T1000 (cell line): Measurements from ENCODE around the gene TARS3.
"Not testable (repeated sequence)": the region's sequence is repeated elsewhere in the genome, so short reads cannot be mapped to it uniquely, and the experiment has no call there.

ENCODE experiments used
- DNase-seq: peaks from one replicate; lab custom pipeline; 2025; ENCODE audit warnings: mixed read lengths; lab: John Stamatoyannopoulos, UW

Gene TARS3

DNA sequence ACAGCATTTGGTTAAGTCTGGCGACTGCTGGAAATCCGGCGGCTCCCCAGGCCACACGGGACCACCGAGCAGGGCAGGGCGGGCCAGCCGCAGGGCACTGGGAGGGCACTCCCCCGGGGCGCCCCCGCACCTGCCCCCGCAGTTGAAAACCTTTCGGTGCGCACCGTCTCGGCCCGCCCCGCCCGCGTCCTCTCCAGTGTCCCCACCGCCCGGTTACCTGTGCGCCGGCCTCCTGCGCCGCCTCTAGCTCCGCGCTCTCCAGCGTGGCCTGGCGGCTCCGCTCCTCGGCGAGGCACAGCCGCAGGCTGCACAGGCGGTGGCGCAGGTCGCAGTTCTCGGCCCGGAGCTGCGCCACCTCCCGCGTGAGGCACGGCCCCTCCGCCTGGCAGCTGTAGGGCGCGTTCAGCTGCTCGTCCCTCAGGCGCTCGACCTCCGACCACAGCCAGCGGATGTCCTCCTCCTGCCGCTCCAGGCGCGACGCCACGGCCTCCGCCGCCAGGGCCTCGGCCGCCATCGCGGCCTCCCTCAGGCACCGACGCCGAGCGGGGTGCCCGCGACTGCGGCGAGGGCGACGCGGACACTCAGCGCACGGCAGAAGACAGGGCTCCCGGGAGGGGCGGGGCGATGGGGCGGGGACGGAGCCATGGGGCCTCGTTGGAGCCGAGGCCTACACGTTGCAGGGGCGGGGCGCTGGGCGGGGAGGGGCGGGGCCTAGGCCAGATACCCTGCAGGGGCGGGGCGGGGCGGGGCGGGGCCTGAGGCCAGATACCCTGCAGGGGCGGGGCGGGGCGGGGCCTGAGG lies at the start of gene TARS3:
Gene TARS3, minus strand, starts transcription at position 600 of the 801 bp plus-strand sequence. Its CDS starts 86 bp downstream, at position 514.
- DNase-seq, result peak; percentile 85

DNA sequence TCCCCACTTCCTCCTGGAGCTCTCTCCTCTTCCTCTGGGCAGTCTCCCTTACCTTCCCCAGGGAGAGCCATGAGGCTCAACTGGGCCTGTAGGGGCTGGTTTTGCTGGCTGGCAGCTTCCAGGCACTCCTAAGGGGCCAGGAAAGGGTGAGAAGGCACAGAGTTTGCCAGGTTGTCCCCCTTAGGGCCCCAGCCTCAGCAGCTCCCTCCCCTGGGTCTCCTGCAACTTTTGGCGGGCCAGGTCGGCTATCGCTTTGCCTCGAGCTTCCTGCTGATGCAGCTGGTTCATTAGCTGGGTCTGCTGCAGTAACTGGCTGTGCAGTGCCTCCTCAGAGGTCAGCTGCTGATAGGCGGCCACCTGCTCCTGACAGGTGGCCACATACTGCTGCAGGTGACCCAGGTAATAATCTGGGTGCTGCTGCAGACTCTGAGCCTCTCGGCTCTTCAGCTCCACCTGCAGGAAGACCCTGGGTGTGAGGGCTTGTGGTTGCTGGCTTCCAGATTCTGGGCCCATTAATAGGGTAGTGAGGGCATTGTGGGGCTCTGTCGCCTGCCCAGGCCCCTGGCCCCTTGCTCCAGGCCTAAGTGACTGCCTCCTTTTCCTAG lies 49.3 kb upstream of the TARS3 start:
- no peak for DNase-seq

DNA sequence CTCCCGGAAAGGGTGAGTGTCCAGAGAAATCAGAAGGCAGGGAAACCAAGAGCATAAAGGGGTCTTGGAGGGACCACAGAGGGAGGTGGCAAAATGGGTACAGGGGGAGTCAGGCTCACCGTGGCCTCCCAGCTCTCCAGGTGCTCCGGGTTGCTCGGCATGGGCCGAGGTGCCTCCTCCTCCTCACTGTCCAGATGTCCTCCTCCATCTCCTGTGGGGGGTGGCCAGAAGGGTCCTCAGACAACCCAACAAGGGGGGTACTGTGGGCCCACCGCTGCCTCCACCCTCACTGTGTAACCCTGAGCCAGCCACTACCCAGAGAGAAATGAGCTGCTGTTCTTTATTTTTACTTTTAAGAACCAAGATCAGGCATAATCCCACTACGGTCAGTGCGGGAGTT lies 48.6 kb upstream of the TARS3 start:
- no peak for DNase-seq

DNA sequence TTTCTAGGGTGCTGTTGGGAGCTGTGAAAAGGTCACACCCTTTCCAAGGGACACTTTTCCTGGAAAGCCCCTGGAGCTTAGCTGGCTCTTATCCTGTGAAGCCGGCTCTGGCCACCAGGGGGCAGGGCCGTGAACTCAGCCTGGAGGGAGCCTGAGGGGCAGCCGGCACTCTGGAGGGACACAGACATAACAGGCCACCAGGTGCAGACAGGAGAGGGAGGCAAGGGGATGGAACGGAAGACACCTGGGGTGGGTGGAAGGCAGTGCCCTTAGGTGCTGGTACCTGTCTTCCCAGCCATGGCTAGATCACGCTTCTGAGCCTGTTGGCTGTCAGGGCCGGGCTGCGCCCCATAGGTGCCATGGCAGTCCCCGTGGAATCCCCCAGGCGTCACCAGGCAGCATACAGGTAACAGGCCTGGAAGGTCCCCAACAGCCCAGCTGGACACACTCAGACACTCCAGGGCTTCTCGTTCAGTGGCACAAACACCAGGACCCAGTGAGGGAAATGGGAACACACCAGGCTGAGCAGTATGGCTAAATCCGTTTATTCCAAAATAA lies 42.9 kb upstream of the TARS3 start:
- DNase-seq, result not testable (repeated sequence)

- DNase-seq, result no peak
Observed at GRCh38 chr15:101765772-101766456, 41.6 kb upstream of the TARS3 start.

GRCh38 chr15:101765340-101765671 lies 41.0 kb upstream of the TARS3 start:
- not testable (repeated sequence) for DNase-seq

- not testable (repeated sequence) for DNase-seq
Observed at GRCh38 chr15:101764669-101765339, 40.5 kb upstream of the TARS3 start.

DNA sequence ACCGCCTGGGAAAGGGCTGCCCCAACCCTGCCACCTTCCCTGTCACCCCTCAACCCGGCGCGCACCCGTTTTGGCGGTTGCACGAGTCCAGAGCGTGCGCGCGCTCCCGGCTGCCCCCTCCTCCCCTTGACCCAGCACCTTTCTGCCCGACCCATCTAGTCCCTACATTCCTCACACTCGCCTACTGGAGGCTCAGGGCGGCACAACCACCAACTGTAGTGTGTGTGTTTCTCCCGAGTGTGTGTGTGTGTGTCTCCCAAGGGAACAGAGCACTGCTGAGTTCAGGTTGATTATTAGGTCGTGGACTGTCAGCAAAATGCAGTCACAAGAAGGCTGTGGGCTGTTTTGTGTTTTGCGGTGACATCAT lies 22.4 kb upstream of the TARS3 start:
- DNase-seq, result not testable (repeated sequence)

DNA sequence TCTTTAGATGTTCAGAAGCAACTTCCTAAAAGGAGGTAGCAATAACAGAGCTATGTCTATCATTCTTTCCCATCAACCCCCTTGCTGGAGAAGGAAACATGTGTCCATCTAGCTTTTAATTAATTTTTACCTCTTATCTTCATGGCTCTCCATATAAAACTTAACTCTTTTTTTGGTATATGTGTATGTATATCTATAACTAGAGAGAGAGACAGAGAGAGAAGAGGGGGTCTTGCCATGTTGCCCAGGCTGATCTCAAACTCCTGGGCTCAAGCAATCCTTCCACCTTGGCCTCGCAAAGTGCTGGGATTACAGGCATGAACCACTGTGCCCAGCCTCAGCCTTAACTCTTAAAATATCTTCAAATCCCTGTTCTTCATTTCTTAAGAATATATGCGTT lies 10.6 kb upstream of the TARS3 start:
- not testable (repeated sequence) for DNase-seq

DNA sequence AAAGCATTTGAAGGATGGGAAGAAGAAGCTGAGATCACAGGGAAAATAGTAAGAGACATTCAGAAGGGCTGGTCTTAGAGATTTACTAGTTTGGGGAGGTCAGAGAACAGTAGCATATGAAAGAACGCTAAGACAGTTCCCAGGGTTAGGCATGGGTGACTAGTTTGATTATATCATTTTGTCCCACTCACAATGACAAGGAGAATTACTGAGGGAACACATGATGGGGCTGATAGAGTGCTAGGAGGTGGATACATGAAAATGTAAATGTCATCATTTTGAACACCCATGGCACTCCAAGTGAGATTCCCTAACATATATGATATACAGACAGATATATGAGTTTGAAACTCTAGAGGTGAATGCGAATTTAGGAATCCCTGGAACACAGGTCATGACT lies 9.3 kb upstream of the TARS3 start:
- no peak for DNase-seq

DNA sequence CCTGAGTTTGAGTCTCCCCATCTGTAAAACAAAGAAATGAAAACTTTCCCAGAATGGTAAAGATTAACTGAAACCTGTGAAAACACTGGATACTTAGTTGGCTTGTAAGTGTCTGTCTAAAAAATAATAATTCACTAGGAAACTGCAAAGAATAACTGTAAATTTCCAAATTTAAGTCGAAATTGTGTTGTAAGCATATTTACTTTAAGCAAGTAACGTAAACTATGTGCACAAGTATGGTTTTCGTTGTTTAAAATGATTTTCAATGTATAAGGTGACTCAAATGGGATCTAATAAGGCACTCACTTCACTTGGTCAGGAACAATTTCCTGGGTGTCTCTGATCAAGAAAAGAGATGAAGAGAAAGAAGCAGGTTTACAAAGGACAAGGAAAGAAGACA lies 8.5 kb upstream of the TARS3 start:
- DNase-seq, result no peak

GRCh38 chr15:101731746-101732145 lies 7.5 kb upstream of the TARS3 start:
- DNase-seq, result no peak

DNA sequence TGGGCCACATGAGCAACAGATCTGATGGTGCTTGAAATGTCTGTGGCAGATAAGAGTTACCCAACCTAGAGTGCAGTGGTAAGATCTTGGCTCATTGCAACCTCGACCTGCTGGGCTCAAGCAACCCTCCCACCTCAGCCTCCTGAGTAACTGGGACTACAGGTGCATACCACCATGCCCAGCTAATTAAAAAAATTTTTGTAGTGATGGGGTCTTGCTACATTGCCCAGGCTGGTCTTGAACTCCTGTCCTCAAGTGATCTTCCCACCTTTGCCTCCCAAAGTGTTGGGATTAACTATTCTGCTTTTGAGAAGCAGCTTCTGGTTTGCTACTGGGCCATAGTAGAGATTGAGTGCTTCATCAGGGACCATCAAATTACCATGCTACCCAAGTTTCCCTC lies 2.9 kb upstream of the TARS3 start:
- no peak for DNase-seq

- no peak for DNase-seq
Observed at GRCh38 chr15:101725073-101725472, 800 bp upstream of the TARS3 start.

DNA sequence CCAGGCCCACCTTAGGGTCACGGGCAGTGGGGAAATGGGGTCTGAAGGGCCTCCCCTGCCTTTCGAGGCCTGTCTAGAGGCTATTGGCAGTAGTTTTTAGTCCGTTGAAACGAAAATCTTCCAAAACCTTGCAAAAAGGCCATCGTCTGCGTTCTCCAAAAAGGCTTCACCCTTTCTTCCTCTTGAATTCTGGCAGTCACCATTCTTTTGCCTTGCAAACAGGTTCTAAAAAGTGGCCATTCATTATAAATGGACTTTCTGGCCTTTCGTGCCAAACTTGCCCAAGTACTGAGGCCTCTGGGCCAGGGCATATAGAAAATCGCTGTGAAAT lies 367 bp upstream of the TARS3 start:
- no peak for DNase-seq

DNA sequence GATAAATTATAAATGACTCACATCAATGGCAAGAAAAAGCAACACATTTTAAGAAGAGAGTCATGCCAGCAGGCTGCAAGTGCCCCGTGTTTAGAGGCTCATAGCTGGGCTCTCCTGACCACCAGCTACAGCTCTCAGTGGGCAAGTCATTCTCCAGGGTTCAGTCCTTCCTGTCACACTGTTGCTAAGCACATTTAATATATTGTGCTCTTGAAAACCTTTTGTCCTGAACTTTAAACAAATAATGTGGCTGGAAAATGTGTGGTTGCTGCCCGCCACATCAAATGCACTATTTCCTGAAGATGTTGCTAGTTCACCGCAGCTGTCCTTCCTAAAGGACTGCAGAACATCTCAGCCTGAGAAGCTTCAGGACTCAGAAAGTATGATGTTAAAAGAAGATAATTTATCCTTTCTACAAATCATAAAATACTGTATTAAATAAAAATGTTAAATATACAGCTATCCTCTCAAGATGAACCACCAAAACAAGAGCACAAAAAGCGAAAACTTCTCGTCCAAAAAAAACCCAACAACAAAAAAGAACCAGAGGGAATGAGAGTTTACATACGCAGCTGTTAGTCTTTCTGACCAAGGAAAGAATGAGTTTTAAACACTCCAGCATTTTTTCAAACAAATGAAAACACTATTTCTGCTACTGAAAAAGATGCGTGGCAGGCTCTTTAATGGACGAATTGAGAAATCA lies 951 bp downstream of the TARS3 start:
- DNase-seq, result no peak

GRCh38 chr15:101718896-101719295 lies 5.4 kb downstream of the TARS3 start:
- DNase-seq, result no peak

DNA sequence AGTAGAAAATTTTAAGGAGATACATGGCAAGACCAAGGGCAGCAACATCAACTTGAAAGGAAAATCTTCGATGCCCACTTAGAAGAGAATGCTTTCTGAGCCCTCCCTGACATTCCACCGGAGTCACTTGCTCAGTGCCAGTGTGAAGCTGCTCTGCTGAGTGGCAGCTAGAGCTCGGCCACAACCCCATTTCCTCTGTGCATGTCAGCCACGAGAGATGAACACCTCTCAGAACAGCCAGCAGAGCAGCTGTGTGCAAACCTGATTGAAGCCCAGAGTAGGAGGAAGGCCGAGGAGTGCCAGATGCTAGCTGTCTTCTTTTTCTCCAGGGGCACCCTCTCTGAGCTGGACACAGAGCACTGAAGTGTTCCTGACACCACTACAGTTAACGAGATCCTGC lies 12.2 kb downstream of the TARS3 start:
- DNase-seq, result no peak

DNA sequence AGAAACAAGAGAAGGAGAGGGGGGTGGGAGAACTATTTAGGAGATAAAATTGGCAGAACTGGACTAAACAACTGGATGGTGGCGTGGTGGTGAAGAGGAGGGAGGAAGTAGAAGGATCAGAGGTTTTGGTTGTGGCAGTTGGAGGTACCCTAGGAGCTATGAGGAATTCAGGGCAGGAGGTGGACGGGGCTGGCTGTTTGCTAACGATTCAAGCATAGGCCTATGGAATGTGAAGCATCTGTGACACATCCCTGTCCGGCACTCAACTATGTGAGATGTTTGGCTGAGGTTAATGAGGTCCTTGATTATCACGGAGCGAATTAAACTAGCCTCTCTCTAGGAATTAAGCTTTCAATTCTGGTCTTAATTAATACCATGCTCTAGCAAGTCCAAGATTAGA lies 13.5 kb downstream of the TARS3 start:
- no peak for DNase-seq

DNA sequence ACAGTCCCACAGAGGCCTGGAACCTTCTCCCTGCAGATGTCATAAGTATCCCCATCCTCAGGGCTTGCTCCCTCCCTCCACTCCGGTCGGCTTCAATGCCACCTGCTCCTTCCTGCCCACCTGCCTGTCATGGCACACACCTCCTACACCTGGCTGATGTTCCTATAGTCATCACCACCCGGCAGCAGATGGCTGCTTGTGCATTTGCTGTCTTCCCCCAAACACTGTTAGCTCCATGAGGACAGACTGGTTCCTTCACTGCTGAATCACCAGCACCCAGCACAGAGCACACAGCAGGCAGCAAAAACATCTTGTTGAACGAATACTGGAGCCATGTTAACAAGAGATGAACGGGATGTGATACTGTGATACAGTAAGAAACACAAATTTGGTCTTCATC lies 14.8 kb downstream of the TARS3 start:
- DNase-seq, result no peak

DNA sequence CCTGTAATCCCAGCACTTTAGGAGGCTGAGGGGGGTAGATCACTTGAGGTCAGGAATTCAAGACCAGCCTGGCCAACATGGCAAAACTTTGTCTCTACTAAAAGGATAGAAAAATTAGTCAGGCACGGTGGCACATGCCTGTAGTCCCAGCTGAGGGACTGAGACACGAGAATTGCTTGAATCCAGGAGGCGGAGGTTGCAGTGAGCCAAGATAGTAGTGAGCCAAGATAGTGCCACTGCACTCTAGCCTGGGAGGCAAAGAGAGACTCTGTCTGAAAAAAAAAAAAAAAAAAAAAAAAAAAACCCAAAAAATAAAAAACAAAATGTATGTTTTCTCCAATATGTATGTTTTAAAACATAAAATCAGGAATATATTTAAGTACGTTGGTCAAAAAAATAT lies 16.3 kb downstream of the TARS3 start:
- DNase-seq, result no peak

GRCh38 chr15:101702077-101702476 lies 22.2 kb downstream of the TARS3 start:
- no peak for DNase-seq
